Measurements from ENCODE around the gene IL17RC.
"Not testable (repeated sequence)": the region's sequence is repeated elsewhere in the genome, so short reads cannot be mapped to it uniquely, and the experiment has no call there.

IL17RC gene

GRCh38 chr3:9893739-9894138 is 23.2 kb upstream of the IL17RC start:
- no peak for DNase-seq (ENCODE audit: low read depth in 4 of 4, low spot score in 1 of 4)

- DNase-seq (ENCODE audit: low read depth in 4 of 4, low spot score in 1 of 4), result not testable (repeated sequence)
These were observed 21.2 kb upstream of the IL17RC start for GRCh38 chr3:9895715-9896114.

- DNase-seq (ENCODE audit: low read depth in 4 of 4, low spot score in 1 of 4), result not testable (repeated sequence)
These were observed 20.0 kb upstream of the IL17RC start for GRCh38 chr3:9896755-9897407.

- no peak for DNase-seq (ENCODE audit: low read depth in 4 of 4, low spot score in 1 of 4)
These were observed 19.2 kb upstream of the IL17RC start for GRCh38 chr3:9897408-9898372.

GRCh38 chr3:9898467-9899241 is 18.2 kb upstream of the IL17RC start:
- no peak for DNase-seq (ENCODE audit: low read depth in 4 of 4, low spot score in 1 of 4)

GRCh38 chr3:9899289-9899791 is 17.6 kb upstream of the IL17RC start:
- DNase-seq (ENCODE audit: low read depth in 4 of 4, low spot score in 1 of 4), result no peak

GRCh38 chr3:9900965-9901415 is 15.9 kb upstream of the IL17RC start:
- not testable (repeated sequence) for DNase-seq (ENCODE audit: low read depth in 4 of 4, low spot score in 1 of 4)

- no peak for DNase-seq (ENCODE audit: low read depth in 4 of 4, low spot score in 1 of 4)
These were observed 14.9 kb upstream of the IL17RC start for GRCh38 chr3:9901967-9902366.

GRCh38 chr3:9902372-9903237 is 14.3 kb upstream of the IL17RC start, which contains the start of gene IL17RE:
TSS of gene IL17RE (plus strand) at chr3:9902848. CDS start at chr3:9902933, 85 bp downstream.
- no peak for DNase-seq (ENCODE audit: low read depth in 4 of 4, low spot score in 1 of 4)

- DNase-seq (ENCODE audit: low read depth in 4 of 4, low spot score in 1 of 4), result no peak
These were observed 13.7 kb upstream of the IL17RC start for GRCh38 chr3:9903238-9903624.

- DNase-seq (ENCODE audit: low read depth in 4 of 4, low spot score in 1 of 4), result no peak
These were observed 13.0 kb upstream of the IL17RC start for GRCh38 chr3:9903904-9904303.

GRCh38 chr3:9906480-9906879 is 10.4 kb upstream of the IL17RC start:
- no peak for DNase-seq (ENCODE audit: low read depth in 4 of 4, low spot score in 1 of 4)

- DNase-seq (ENCODE audit: low read depth in 4 of 4, low spot score in 1 of 4), result no peak
These were observed 8.6 kb upstream of the IL17RC start for GRCh38 chr3:9908286-9908685.

- no peak for DNase-seq (ENCODE audit: low read depth in 4 of 4, low spot score in 1 of 4)
These were observed 7.5 kb upstream of the IL17RC start for GRCh38 chr3:9909221-9910013.

- no peak for DNase-seq (ENCODE audit: low read depth in 4 of 4, low spot score in 1 of 4)
These were observed 5.0 kb upstream of the IL17RC start for GRCh38 chr3:9911863-9912262.

GRCh38 chr3:9912294-9912935 is 4.5 kb upstream of the IL17RC start:
- DNase-seq (ENCODE audit: low read depth in 4 of 4, low spot score in 1 of 4), result no peak

- DNase-seq (ENCODE audit: low read depth in 4 of 4, low spot score in 1 of 4), result no peak
These were observed 3.3 kb upstream of the IL17RC start for GRCh38 chr3:9913601-9914000.

GRCh38 chr3:9914011-9914410 is 2.9 kb upstream of the IL17RC start:
- DNase-seq (ENCODE audit: low read depth in 4 of 4, low spot score in 1 of 4), result no peak

Measured in stimulated activated CD4-positive, alpha-beta T cell treated with anti-CD3 and anti-CD28 coated beads, Interleukin-1b, Interleukin-23, amount 100 ng/mL, for 24 hours (primary cell).